ENCODE data around the gene HOXA4.

HOXA4 gene

GRCh38 chr7:27171325-27171636 lies 40.7 kb upstream of the HOXA4 start:
- in situ Hi-C loops (cut with MboI; ENCODE audit: low pct_unique_long_range_greater_than_20kb, low sequenced_read_pairs), result loop anchor here (25.0 kb wide), 1 partner anchor 1309 kb away; no protein-coding TSS in a partner anchor
- no peak for DNase-seq

GRCh38 chr7:27170426-27171324 lies 40.1 kb upstream of the HOXA4 start:
- in situ Hi-C loops (cut with MboI; ENCODE audit: low pct_unique_long_range_greater_than_20kb, low sequenced_read_pairs), result loop anchor here (25.0 kb wide), 1 partner anchor 1308 kb away; no protein-coding TSS in a partner anchor
- peak; percentile 30 for DNase-seq

GRCh38 chr7:27169658-27170425 lies 39.3 kb upstream of the HOXA4 start:
- peak; percentile 71 for DNase-seq
- in situ Hi-C loops (cut with MboI; ENCODE audit: low pct_unique_long_range_greater_than_20kb, low sequenced_read_pairs), result loop anchor here (25.0 kb wide), 1 partner anchor 1308 kb away; no protein-coding TSS in a partner anchor

GRCh38 chr7:27168265-27168947 lies 37.8 kb upstream of the HOXA4 start:
- peak; percentile 86 for DNase-seq
- in situ Hi-C loops (cut with MboI; ENCODE audit: low pct_unique_long_range_greater_than_20kb, low sequenced_read_pairs), result loop anchor here (25.0 kb wide), 1 partner anchor 1306 kb away; no protein-coding TSS in a partner anchor

- DNase-seq, result no peak
- in situ Hi-C loops (cut with MboI; ENCODE audit: low pct_unique_long_range_greater_than_20kb, low sequenced_read_pairs), result loop anchor here (25.0 kb wide), 1 partner anchor 1306 kb away; no protein-coding TSS in a partner anchor
These were observed 37.3 kb upstream of the HOXA4 start for GRCh38 chr7:27167916-27168264.

- in situ Hi-C loops (cut with MboI; ENCODE audit: low pct_unique_long_range_greater_than_20kb, low sequenced_read_pairs), result loop anchor here (25.0 kb wide), 1 partner anchor 1305 kb away; no protein-coding TSS in a partner anchor
These were observed 36.3 kb upstream of the HOXA4 start for GRCh38 chr7:27166531-27167505.

GRCh38 chr7:27165996-27166530 lies 35.5 kb upstream of the HOXA4 start:
- no peak for DNase-seq
- in situ Hi-C loops (cut with MboI; ENCODE audit: low pct_unique_long_range_greater_than_20kb, low sequenced_read_pairs), result loop anchor here (25.0 kb wide), 1 partner anchor 1304 kb away; no protein-coding TSS in a partner anchor

More at GRCh38 chr7:27166531-27167505, 36.3 kb upstream of the HOXA4 start:
- DNase-seq, result peak; percentile 86

- peak; percentile 92 for DNase-seq
- in situ Hi-C loops (cut with MboI; ENCODE audit: low pct_unique_long_range_greater_than_20kb, low sequenced_read_pairs), result loop anchor here (25.0 kb wide), 1 partner anchor 1303 kb away; no protein-coding TSS in a partner anchor
These were observed 34.8 kb upstream of the HOXA4 start, which contains the start of gene HOXA9 for GRCh38 chr7:27165089-27165995. Gene HOXA9, minus strand, starts transcription at chr7:27165537. Its CDS starts 80 bp downstream, at chr7:27165457.

GRCh38 chr7:27164367-27165088 lies 34.0 kb upstream of the HOXA4 start:
- DNase-seq, result peak; percentile 74
- in situ Hi-C loops (cut with MboI; ENCODE audit: low pct_unique_long_range_greater_than_20kb, low sequenced_read_pairs), result loop anchor here (25.0 kb wide), 1 partner anchor 1302 kb away; no protein-coding TSS in a partner anchor

GRCh38 chr7:27164045-27164366 lies 33.4 kb upstream of the HOXA4 start:
- in situ Hi-C loops (cut with MboI; ENCODE audit: low pct_unique_long_range_greater_than_20kb, low sequenced_read_pairs), result loop anchor here (25.0 kb wide), 1 partner anchor 1302 kb away; no protein-coding TSS in a partner anchor
- no peak for DNase-seq

- peak; percentile 45 for DNase-seq
- in situ Hi-C loops (cut with MboI; ENCODE audit: low pct_unique_long_range_greater_than_20kb, low sequenced_read_pairs), result loop anchor here (25.0 kb wide), 1 partner anchor 1301 kb away; no protein-coding TSS in a partner anchor
These were observed 32.9 kb upstream of the HOXA4 start for GRCh38 chr7:27163288-27164044.

- DNase-seq, result peak; percentile 15
- in situ Hi-C loops (cut with MboI; ENCODE audit: low pct_unique_long_range_greater_than_20kb, low sequenced_read_pairs), result loop anchor here (25.0 kb wide), 1 partner anchor 1300 kb away; no protein-coding TSS in a partner anchor
These were observed 32.2 kb upstream of the HOXA4 start for GRCh38 chr7:27162561-27163287.

- DNase-seq, result peak; percentile 61
- in situ Hi-C loops (cut with MboI; ENCODE audit: low pct_unique_long_range_greater_than_20kb, low sequenced_read_pairs), result loop anchor here (25.0 kb wide), 1 partner anchor 1300 kb away; no protein-coding TSS in a partner anchor
These were observed 31.4 kb upstream of the HOXA4 start for GRCh38 chr7:27161721-27162560.

Measured in KBM-7 (cell line).